T-helper 17 cell (primary cell): ENCODE results near the gene SREBF1. TPM values are rescaled to one million over a fixed set of nuclear protein-coding genes. Genes with fewer than 3 reads are reported as not detected.

Experiments
- ATAC-seq: fragments of 150-1000 bp; cut with Tn5 transposase; 2 replicates; pipeline ENCODE4 v1.10.0; 2021; ENCODE audit warnings: mild to moderate bottlenecking, moderate library complexity
- DNase-seq, 3 donors: peaks; one replicate each; pipeline versions ENCODE4 v3.0.0 to v3.0.0-alpha.2; 2020 to 2021
- H3K9me3 ChIP-seq: one replicate; pipeline ENCODE4 v1.7.0; 2013; ENCODE audit warnings: low read length, mild to moderate bottlenecking; ENCODE audit not compliant: control insufficient read depth, poor library complexity, severe bottlenecking
- H3K27ac Mint-ChIP-seq: one replicate; pipeline ENCODE4 v1.8.0; 2022; ENCODE audit warnings: mild to moderate bottlenecking, moderate library complexity, mixed read lengths
- H3K27me3 Mint-ChIP-seq: one replicate; pipeline ENCODE4 v1.8.0; 2022; ENCODE audit warnings: mixed read lengths
- H3K36me3 Mint-ChIP-seq: one replicate; pipeline ENCODE4 v1.8.0; 2022; ENCODE audit warnings: low read depth, mixed read lengths
- H3K4me1 Mint-ChIP-seq: one replicate; pipeline ENCODE4 v1.8.0; 2022; ENCODE audit warnings: mild to moderate bottlenecking, mixed read lengths
- H3K4me3 Mint-ChIP-seq: one replicate; pipeline ENCODE4 v1.8.0; 2022; ENCODE audit warnings: mild to moderate bottlenecking, moderate library complexity, mixed read lengths
- total RNA-seq, 4 donors: library from RNA in 2 of 4; stranded (reverse) in 2 of 4; gene quantifications; one replicate each; pipeline ENCODE4 v1.2.3 and lab custom pipeline; 2022 to 2026

SREBF1 gene
- total RNA-seq, 2 donors from 2014 or later = 198 to 241 TPM

DNA sequence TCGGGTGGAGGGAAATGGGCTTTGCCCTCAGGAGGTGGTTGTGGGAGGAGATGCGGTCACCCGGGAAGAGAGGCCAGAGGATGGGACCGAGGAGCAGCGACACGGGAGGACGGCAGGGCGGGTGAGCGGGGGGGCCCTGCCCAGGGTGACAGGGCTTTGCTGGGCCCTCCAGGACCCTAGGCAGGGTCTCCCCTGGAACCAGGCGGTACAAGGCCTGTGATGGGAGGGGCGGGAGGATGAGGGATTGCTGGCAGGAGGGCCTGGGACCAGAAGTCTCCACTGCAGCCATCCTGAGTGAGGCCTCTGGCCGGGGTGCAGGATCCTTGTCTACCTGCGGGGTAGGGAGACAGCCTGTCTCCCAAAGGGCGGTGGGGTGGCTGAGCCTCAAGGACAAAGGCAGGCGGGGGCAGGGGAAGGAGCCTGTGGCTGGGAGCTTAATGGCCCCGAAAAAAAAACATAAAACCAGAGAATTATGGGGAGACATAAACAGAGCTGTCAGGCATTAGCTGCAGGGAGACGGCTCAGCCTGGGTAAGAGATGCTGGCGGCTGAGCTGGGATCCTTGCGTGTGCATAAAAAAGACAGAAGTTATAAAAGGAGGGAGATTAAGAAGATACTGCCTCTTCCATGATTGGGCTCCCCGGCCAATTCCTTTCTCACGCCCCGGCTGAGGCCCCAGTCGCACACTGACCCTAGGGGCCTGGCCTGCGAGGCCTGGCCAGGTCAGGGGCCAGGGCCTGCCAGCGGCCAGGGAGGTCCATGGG lies 66.7 kb downstream of the SREBF1 start:
- Mint-ChIP-seq H3K36me3 (no peaks in the 10 kb centered on the region), H3K27ac (no peak overlapping the region), H3K4me1 (peaks cover 14% of the 10 kb centered on the region), H3K27me3 (no peaks in the 10 kb centered on the region), H3K4me3 (no peak overlapping the region)
- DNase-seq (no peak), ATAC-seq (no peak)
- H3K9me3 ChIP-seq = no peaks in the 10 kb centered on the region

- DNase-seq = no peak
- H3K27me3 Mint-ChIP-seq = no peaks in the 10 kb centered on the region
- H3K4me3 Mint-ChIP-seq = no peak overlapping the region
- ATAC-seq = no peak
- no peak overlapping the region for H3K27ac Mint-ChIP-seq
- no peaks in the 10 kb centered on the region for H3K9me3 ChIP-seq
- no peaks in the 10 kb centered on the region for H3K36me3 Mint-ChIP-seq
- peaks cover 16% of the 10 kb centered on the region for H3K4me1 Mint-ChIP-seq
Measured at GRCh38 chr17:17768424-17769088, 68.2 kb downstream of the SREBF1 start.

DNA sequence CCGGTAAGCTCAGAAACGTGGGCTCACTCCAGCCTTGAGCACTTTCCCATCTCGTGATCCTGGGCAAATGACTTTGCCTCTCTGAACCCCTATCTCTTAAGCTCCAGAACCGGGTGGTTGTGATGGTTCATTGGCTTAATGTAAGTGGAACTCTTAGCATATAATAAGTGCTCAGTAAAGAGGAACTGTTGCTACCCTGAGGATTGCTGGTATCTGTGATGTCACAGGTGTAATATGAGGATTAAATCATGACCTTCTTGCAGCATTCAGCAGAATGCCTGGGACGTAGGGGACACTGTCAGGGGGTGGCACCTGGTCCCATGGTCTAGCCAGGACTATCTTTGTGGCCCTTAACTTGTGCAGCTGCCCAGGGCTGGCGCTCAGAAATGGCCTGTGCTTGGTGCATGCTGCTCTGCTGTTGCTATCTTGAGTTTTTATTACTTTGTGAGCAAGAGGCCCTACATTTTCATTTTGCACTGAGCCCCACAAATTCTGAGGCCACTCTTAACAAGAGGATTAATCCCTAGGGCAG lies 68.8 kb downstream of the SREBF1 start:
- ATAC-seq = no peak
- no peak overlapping the region for H3K27ac Mint-ChIP-seq
- H3K36me3 Mint-ChIP-seq = no peaks in the 10 kb centered on the region

GRCh38 chr17:17767154-17767869 lies 69.5 kb downstream of the SREBF1 start:
- ATAC-seq = no peak
- no peaks in the 10 kb centered on the region for H3K9me3 ChIP-seq
- Mint-ChIP-seq H3K4me1 (peaks cover 12% of the 10 kb centered on the region), H3K36me3 (no peaks in the 10 kb centered on the region), H3K27ac (no peak overlapping the region), H3K4me3 (no peak overlapping the region), H3K27me3 (no peaks in the 10 kb centered on the region)
- no peak for DNase-seq

More for the DNA sequence above, 68.8 kb downstream of the SREBF1 start:
- H3K9me3 ChIP-seq = no peaks in the 10 kb centered on the region
- H3K4me1 Mint-ChIP-seq = peaks cover 16% of the 10 kb centered on the region
- H3K27me3 Mint-ChIP-seq = no peaks in the 10 kb centered on the region
- no peak for DNase-seq
- H3K4me3 Mint-ChIP-seq = no peak overlapping the region

GRCh38 chr17:17766744-17767120 lies 70.1 kb downstream of the SREBF1 start:
- peaks cover 13% of the 10 kb centered on the region for H3K4me1 Mint-ChIP-seq

GRCh38 chr17:17766077-17766743 lies 70.6 kb downstream of the SREBF1 start:
- H3K4me1 Mint-ChIP-seq = peaks cover 11% of the 10 kb centered on the region
- H3K9me3 ChIP-seq = no peaks in the 10 kb centered on the region
- no peak overlapping the region for H3K4me3 Mint-ChIP-seq
- DNase-seq (no peak), ATAC-seq (peak; percentile 42)
- H3K27me3 Mint-ChIP-seq = no peaks in the 10 kb centered on the region
- no peaks in the 10 kb centered on the region for H3K36me3 Mint-ChIP-seq
- peak overlapping the region; percentile 83 for H3K27ac Mint-ChIP-seq

More at GRCh38 chr17:17766744-17767120, 70.1 kb downstream of the SREBF1 start:
- H3K9me3 ChIP-seq = no peaks in the 10 kb centered on the region
- Mint-ChIP-seq H3K27me3 (no peaks in the 10 kb centered on the region), H3K4me3 (no peak overlapping the region), H3K36me3 (no peaks in the 10 kb centered on the region), H3K27ac (peak overlapping the region; percentile 83)
- ATAC-seq (no peak), DNase-seq (no peak)

DNA sequence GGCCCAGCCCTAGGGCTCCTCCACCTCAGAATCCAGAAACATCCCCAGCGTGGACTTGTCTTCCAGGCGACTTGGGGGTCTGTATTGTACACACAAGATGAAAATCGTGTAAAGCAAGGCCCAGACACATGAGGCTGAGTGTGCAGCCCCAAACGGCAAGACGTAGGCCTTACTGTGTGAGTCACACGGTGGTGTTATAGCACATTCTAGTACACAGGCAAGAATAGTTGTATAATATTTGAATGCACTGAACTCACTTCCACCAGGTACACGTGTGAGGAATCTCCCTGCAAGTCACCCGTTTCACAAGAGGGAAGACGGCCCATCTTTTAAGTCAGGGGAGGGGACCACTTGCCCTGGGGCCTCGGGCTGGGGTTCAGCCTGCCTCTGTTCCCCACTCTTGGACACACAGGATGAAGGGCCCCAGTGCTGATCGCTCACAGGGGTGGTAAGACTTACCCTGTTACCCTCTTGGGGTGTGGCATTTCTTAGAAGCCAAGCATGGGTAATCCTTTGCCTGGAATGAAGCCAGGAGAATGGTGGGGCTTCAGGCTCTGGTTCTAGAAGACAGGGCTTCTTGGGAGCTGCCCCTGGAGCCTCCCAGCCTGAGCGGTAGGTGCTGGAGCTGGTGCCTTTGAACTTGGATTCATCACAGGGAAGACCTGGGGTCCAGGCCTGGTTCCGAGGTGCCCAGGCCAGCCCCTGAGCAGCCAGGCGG lies 71.3 kb downstream of the SREBF1 start:
- ATAC-seq = no peak

GRCh38 chr17:17763734-17764133 lies 73.1 kb downstream of the SREBF1 start:
- DNase-seq (no peak), ATAC-seq (no peak)
- H3K9me3 ChIP-seq = no peaks in the 10 kb centered on the region
- no peaks in the 10 kb centered on the region for H3K27me3 Mint-ChIP-seq
- H3K27ac Mint-ChIP-seq = peak overlapping the region; percentile 82
- H3K36me3 Mint-ChIP-seq = no peaks in the 10 kb centered on the region
- H3K4me1 Mint-ChIP-seq = peaks cover 7% of the 10 kb centered on the region
- H3K4me3 Mint-ChIP-seq = no peak overlapping the region

More for the DNA sequence above, 71.3 kb downstream of the SREBF1 start:
- Mint-ChIP-seq H3K4me1 (peaks cover 7% of the 10 kb centered on the region), H3K36me3 (no peaks in the 10 kb centered on the region), H3K4me3 (no peak overlapping the region), H3K27me3 (no peaks in the 10 kb centered on the region), H3K27ac (peak overlapping the region; percentile 83)
- no peak for DNase-seq
- no peaks in the 10 kb centered on the region for H3K9me3 ChIP-seq

GRCh38 chr17:17763136-17763535 lies 73.7 kb downstream of the SREBF1 start:
- Mint-ChIP-seq H3K27me3 (no peaks in the 10 kb centered on the region), H3K27ac (peak overlapping the region; percentile 82), H3K4me3 (no peak overlapping the region), H3K4me1 (peaks cover 7% of the 10 kb centered on the region), H3K36me3 (no peaks in the 10 kb centered on the region)
- DNase-seq = no peak
- no peaks in the 10 kb centered on the region for H3K9me3 ChIP-seq
- ATAC-seq = no peak

GRCh38 chr17:17762744-17763105 lies 74.1 kb downstream of the SREBF1 start:
- no peak for ATAC-seq
- peaks cover 7% of the 10 kb centered on the region for H3K4me1 Mint-ChIP-seq
- no peaks in the 10 kb centered on the region for H3K9me3 ChIP-seq
- H3K27me3 Mint-ChIP-seq = no peaks in the 10 kb centered on the region
- no peaks in the 10 kb centered on the region for H3K36me3 Mint-ChIP-seq
- no peak for DNase-seq
- no peak overlapping the region for H3K4me3 Mint-ChIP-seq
- no peak overlapping the region for H3K27ac Mint-ChIP-seq
